HepG2 (cell line): ENCODE results near the gene FXYD6. TPM values are rescaled to one million over a fixed set of nuclear protein-coding genes. Genes with fewer than 3 reads are reported as not detected.

ENCODE experiments used
- CTCF ChIP-seq: sonication (generic); formaldehyde crosslinking; IDR thresholded peaks from 2 replicates; pipeline ENCODE4 v1.5.0; 2020; ENCODE audit warnings: mild to moderate bottlenecking, missing genetic modification reagents, moderate library complexity
- FOXO1 ChIP-seq: sonication (generic); formaldehyde crosslinking; IDR thresholded peaks from 2 replicates; pipeline ENCODE4 v1.4.0; 2020; ENCODE audit warnings: missing genetic modification reagents
- GLI4 ChIP-seq: sonication (generic); formaldehyde crosslinking; IDR thresholded peaks from 2 replicates; pipeline ENCODE4 v1.5.1; 2020; ENCODE audit warnings: missing genetic modification reagents, mild to moderate bottlenecking, moderate library complexity, borderline replicate concordance
- LCORL ChIP-seq, 2 experiments: fragments of 450-650 bp in 1 of 2; sonication (generic) in 1 of 2; formaldehyde crosslinking in 1 of 2; IDR thresholded peaks; 2 replicates each; pipeline versions ENCODE4 v1.5.0 to v1.6.1; 2017 to 2020; ENCODE audit warnings: antibody characterized with exemption in 1 of 2, missing genetic modification reagents in 1 of 2
- MXD3 ChIP-seq: IDR thresholded peaks from 2 replicates; pipeline ENCODE4 v1.6.1; 2016; ENCODE audit warnings: mild to moderate bottlenecking, missing biosample characterization, missing genetic modification reagents
- NFRKB ChIP-seq: fragments of 450-650 bp; IDR thresholded peaks from 2 replicates; pipeline ENCODE4 v1.6.1; 2017
- REL ChIP-seq: sonication (generic); formaldehyde crosslinking; conservative IDR thresholded peaks from 2 replicates; pipeline ENCODE4 v1.8.0; 2022; ENCODE audit warnings: mild to moderate bottlenecking, missing genetic modification reagents, moderate library complexity
- RFXAP ChIP-seq: sonication (generic); formaldehyde crosslinking; IDR thresholded peaks from 2 replicates; pipeline ENCODE4 v1.4.0; 2020; ENCODE audit warnings: missing genetic modification reagents, borderline replicate concordance
- SATB2 ChIP-seq: sonication (generic); formaldehyde crosslinking; IDR thresholded peaks from 2 replicates; pipeline ENCODE4 v1.5.0; 2020; ENCODE audit warnings: missing genetic modification reagents
- SOX6 ChIP-seq, 2 experiments: fragments of 450-650 bp in 1 of 2; sonication (generic) in 1 of 2; formaldehyde crosslinking in 1 of 2; IDR thresholded peaks; 2 replicates each; pipeline versions ENCODE4 v1.4.0 to v1.6.1; 2017 to 2020; ENCODE audit warnings: antibody characterized with exemption in 1 of 2, mild to moderate bottlenecking in 1 of 2, missing genetic modification reagents in 1 of 2
- SP2 ChIP-seq: sonication (generic); formaldehyde crosslinking; IDR thresholded peaks from 2 replicates; pipeline ENCODE4 v1.5.1; 2020; ENCODE audit warnings: mild to moderate bottlenecking, missing genetic modification reagents
- XRCC5 ChIP-seq: fragments of 200-400 bp; formaldehyde crosslinking; optimal IDR thresholded peaks from 2 replicates; pipeline ENCODE3; 2017; ENCODE audit warnings: mild to moderate bottlenecking, low read length
- ZBTB49 ChIP-seq: sonication (generic); formaldehyde crosslinking; IDR thresholded peaks from 2 replicates; pipeline ENCODE4 v1.4.0; 2020; ENCODE audit warnings: missing genetic modification reagents, borderline replicate concordance
- ZBTB8A ChIP-seq: sonication (generic); formaldehyde crosslinking; IDR thresholded peaks from 2 replicates; pipeline ENCODE4 v1.4.0; 2020; ENCODE audit warnings: mild to moderate bottlenecking, low read depth, missing genetic modification reagents, borderline replicate concordance
- ZEB1 ChIP-seq: IDR thresholded peaks from 2 replicates; pipeline ENCODE4 v1.6.1; 2012; ENCODE audit warnings: mild to moderate bottlenecking, low read depth, inconsistent platforms; ENCODE audit not compliant: insufficient replicate concordance
- ZGPAT ChIP-seq: IDR thresholded peaks from 2 replicates; pipeline ENCODE4 v1.6.1; 2016; ENCODE audit warnings: mild to moderate bottlenecking
- ZSCAN25 ChIP-seq: sonication (generic); formaldehyde crosslinking; IDR thresholded peaks from 2 replicates; pipeline ENCODE4 v1.8.0; 2022; ENCODE audit warnings: mild to moderate bottlenecking, missing genetic modification reagents
- ZUFSP ChIP-seq: sonication (generic); formaldehyde crosslinking; IDR thresholded peaks from 2 replicates; pipeline ENCODE4 v1.9.0; 2021; ENCODE audit warnings: missing genetic modification reagents, mild to moderate bottlenecking, borderline replicate concordance
- polyA plus RNA-seq, 8 experiments: library from polyadenylated mRNA; depleted of rRNA in 3 of 8; stranded (reverse) in 7 of 8; unstranded in 1 of 8; fragments of >200 nt; fragmentation: Illumina TruSeq in 4 of 8; extraction: Trizol in 4 of 8; gene quantifications; 2 replicates each; pipeline versions ENCODE4 v1.2.1 to v1.2.3, GENCODE V29; 2011 to 2016; ENCODE audit warnings: low read depth in 4 of 8, missing spikeins in 1 of 8, mixed read lengths in 1 of 8; ENCODE audit not compliant: insufficient read depth in 1 of 8
- total RNA-seq, 5 experiments: library from RNA; depleted of rRNA; stranded (reverse); fragments of >200 nt; fragmentation: Illumina TruSeq; extraction: Trizol; gene quantifications; 2 replicates each; pipeline ENCODE4 v1.2.3, GENCODE V29; 2016; ENCODE audit warnings: low read depth in 1 of 5

Gene FXYD6
- total and polyA plus RNA-seq, 2 of the 13 experiments (the other 11 are each of a cell fraction or from before 2014, with no cell fraction given), result not detected

- TF ChIP-seq ZBTB49, result no peak
- no peak for TF ChIP-seq LCORL (IDR thresholded peaks at IDR 0.05)
- TF ChIP-seq LCORL (CRISPR knock-in tag; IDR thresholded peaks at IDR 0.05), result peak; percentile 61
- no peak for TF ChIP-seq SATB2 (CRISPR knock-in tag)
- no peak for TF ChIP-seq NFRKB
- no peak for TF ChIP-seq ZBTB8A (CRISPR knock-in tag)
- TF ChIP-seq ZSCAN25, result no peak
- TF ChIP-seq SOX6 (IDR thresholded peaks at IDR 0.05), result no peak
- no peak for TF ChIP-seq SOX6 (CRISPR knock-in tag; IDR thresholded peaks at IDR 0.05)
- TF ChIP-seq ZEB1, result no peak
- TF ChIP-seq FOXO1 (CRISPR knock-in tag), result 0 out of 2 replicates have a peak, but pooled peaks have one; percentile 17
- TF ChIP-seq ZGPAT (CRISPR knock-in tag), result no peak
- no peak for TF ChIP-seq SP2 (CRISPR knock-in tag)
- TF ChIP-seq ZUFSP (CRISPR knock-in tag), result no peak
- peak; percentile 92 for TF ChIP-seq CTCF (CRISPR knock-in tag)
- no peak for TF ChIP-seq REL (CRISPR knock-in tag)
- TF ChIP-seq RFXAP, result no peak
- no peak for TF ChIP-seq MXD3 (CRISPR knock-in tag)
- peak; percentile 72 for TF ChIP-seq XRCC5
- no peak for TF ChIP-seq GLI4 (CRISPR knock-in tag)
- TF ChIP-seq, all 625 proteins: peak for 36
Observed at GRCh38 chr11:117817368-117818040, 59.0 kb downstream of the FXYD6 start (continued).
